Prostate gland (tissue), 2 donors: ENCODE measurements around the gene POU6F1.

Experiments used
- POLR2AphosphoS5 ChIP-seq: sonication (generic); formaldehyde crosslinking; IDR thresholded peaks from one replicate; pipeline ENCODE4 v1.6.1; 2017; ENCODE audit warnings: antibody characterized with exemption
- TF ChIP-seq, protein P1 (sequence below), 4 experiments: fragments of 200-600 bp in 2 of 4; fragments of 450-650 bp in 2 of 4; sonication (generic) in 2 of 4; IDR thresholded peaks; 1 replicate in 3 of 4; 2 replicates in 1 of 4; pipeline ENCODE4 v1.5.1; 2016 to 2019; ENCODE audit warnings: antibody characterized with exemption in 4 of 4, mild to moderate bottlenecking in 2 of 4, moderate library complexity in 2 of 4

GRCh38 chr12:51217968-51218606 is at the start of gene POU6F1:
- TF ChIP-seq, protein P1, sequence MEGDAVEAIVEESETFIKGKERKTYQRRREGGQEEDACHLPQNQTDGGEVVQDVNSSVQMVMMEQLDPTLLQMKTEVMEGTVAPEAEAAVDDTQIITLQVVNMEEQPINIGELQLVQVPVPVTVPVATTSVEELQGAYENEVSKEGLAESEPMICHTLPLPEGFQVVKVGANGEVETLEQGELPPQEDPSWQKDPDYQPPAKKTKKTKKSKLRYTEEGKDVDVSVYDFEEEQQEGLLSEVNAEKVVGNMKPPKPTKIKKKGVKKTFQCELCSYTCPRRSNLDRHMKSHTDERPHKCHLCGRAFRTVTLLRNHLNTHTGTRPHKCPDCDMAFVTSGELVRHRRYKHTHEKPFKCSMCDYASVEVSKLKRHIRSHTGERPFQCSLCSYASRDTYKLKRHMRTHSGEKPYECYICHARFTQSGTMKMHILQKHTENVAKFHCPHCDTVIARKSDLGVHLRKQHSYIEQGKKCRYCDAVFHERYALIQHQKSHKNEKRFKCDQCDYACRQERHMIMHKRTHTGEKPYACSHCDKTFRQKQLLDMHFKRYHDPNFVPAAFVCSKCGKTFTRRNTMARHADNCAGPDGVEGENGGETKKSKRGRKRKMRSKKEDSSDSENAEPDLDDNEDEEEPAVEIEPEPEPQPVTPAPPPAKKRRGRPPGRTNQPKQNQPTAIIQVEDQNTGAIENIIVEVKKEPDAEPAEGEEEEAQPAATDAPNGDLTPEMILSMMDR (IDR thresholded peaks at IDR 0.05) = peak in 3 of 4 experiments; percentile 45 to 65 (median 57)
- peak; percentile 59 for TF ChIP-seq POLR2AphosphoS5
